GM12892 (cell line): ENCODE results near the gene SLC46A2.

Experiments used
- POLR2A ChIP-seq: IDR thresholded peaks from 2 replicates; pipeline ENCODE4 v1.6.1; 2011; ENCODE audit warnings: low read depth, low read length, control low read depth
- TAF1 ChIP-seq: IDR thresholded peaks from 2 replicates; pipeline ENCODE4 v1.6.1; 2011; ENCODE audit warnings: low read depth, mild to moderate bottlenecking, control low read depth, low read length, borderline replicate concordance

- TF ChIP-seq TAF1: no peak
- no peak for TF ChIP-seq POLR2A
Observed at GRCh38 chr9:112878752-112879151, 11.9 kb downstream of the SLC46A2 start.
